GM23248 (cell line): ENCODE results near the gene VWC2.

ENCODE experiments used
- EZH2 ChIP-seq: fragments of 200-600 bp; sonication (generic); IDR thresholded peaks from 2 replicates; pipeline ENCODE4 v1.6.1; 2018; ENCODE audit warnings: antibody characterized with exemption, mild to moderate bottlenecking; ENCODE audit not compliant: insufficient read depth, poor library complexity, severe bottlenecking
- EZH2phosphoT487 ChIP-seq: fragments of 200-600 bp; sonication (generic); IDR thresholded peaks from 2 replicates; pipeline ENCODE4 v1.6.1; 2018; ENCODE audit warnings: antibody characterized with exemption, moderate library complexity, mild to moderate bottlenecking, low read depth; ENCODE audit not compliant: insufficient read depth

GRCh38 chr7:49839863-49840645 is 66.6 kb downstream of the VWC2 start:
- TF ChIP-seq EZH2phosphoT487 (no peak), EZH2 (no peak)
